GM21528 (cell line): Measurements from ENCODE around the gene PET100.

Experiments
- ATAC-seq: cut with Tn5 transposase; IDR thresholded peaks from one replicate; pipeline ENCODE4 v1.9.1; 2021; ENCODE audit warnings: mild to moderate bottlenecking, moderate library complexity; ENCODE audit not compliant: unreplicated experiment, low FRiP score

Gene PET100

GRCh38 chr19:7645656-7646425, 16.2 kb downstream of the PET100 start:
- no peak for ATAC-seq

GRCh38 chr19:7646426-7646700, 16.8 kb downstream of the PET100 start:
- ATAC-seq = no peak

- no peak for ATAC-seq
Observed at GRCh38 chr19:7647156-7647555, 17.6 kb downstream of the PET100 start.

GRCh38 chr19:7648265-7649014, 18.8 kb downstream of the PET100 start:
- no peak for ATAC-seq

- no peak for ATAC-seq
Observed at GRCh38 chr19:7650148-7650547, 20.6 kb downstream of the PET100 start.

GRCh38 chr19:7652061-7652641, 22.6 kb downstream of the PET100 start:
- no peak for ATAC-seq

GRCh38 chr19:7654401-7654800, 24.8 kb downstream of the PET100 start:
- ATAC-seq = no peak

GRCh38 chr19:7655581-7655980, 26.0 kb downstream of the PET100 start:
- no peak for ATAC-seq

- ATAC-seq = no peak
Observed at GRCh38 chr19:7657131-7657751, 27.6 kb downstream of the PET100 start.

- ATAC-seq = no peak
Observed at GRCh38 chr19:7658219-7658686, 28.7 kb downstream of the PET100 start.

GRCh38 chr19:7661744-7662538, 32.3 kb downstream of the PET100 start:
- no peak for ATAC-seq

- no peak for ATAC-seq
Observed at GRCh38 chr19:7662657-7663056, 33.1 kb downstream of the PET100 start.

- ATAC-seq = no peak
Observed at GRCh38 chr19:7663706-7664105, 34.1 kb downstream of the PET100 start.

- ATAC-seq = no peak
Observed at GRCh38 chr19:7665076-7665475, 35.5 kb downstream of the PET100 start.

GRCh38 chr19:7668842-7669241, 39.2 kb downstream of the PET100 start, which contains the start of gene RETN:
RETN (plus strand) TSS chr19:7669049; CDS start chr19:7669327, 278 bp downstream.
- no peak for ATAC-seq

GRCh38 chr19:7669641-7670040, 40.0 kb downstream of the PET100 start:
- ATAC-seq = no peak

- ATAC-seq = no peak
Observed at GRCh38 chr19:7670150-7670783, 40.7 kb downstream of the PET100 start.

GRCh38 chr19:7670790-7671189, 41.2 kb downstream of the PET100 start:
- ATAC-seq = no peak

GRCh38 chr19:7672522-7672921, 42.9 kb downstream of the PET100 start:
- no peak for ATAC-seq
